ENCODE data around the gene ATP6V0D1. TPM values are rescaled to one million over a fixed set of nuclear protein-coding genes. Genes with fewer than 3 reads are reported as not detected.
"Not testable (repeated sequence)": the region's sequence is repeated elsewhere in the genome, so short reads cannot be mapped to it uniquely, and the experiment has no call there.

Gene ATP6V0D1
- polyA plus RNA-seq, 1 donor, result 83.5 TPM

DNA sequence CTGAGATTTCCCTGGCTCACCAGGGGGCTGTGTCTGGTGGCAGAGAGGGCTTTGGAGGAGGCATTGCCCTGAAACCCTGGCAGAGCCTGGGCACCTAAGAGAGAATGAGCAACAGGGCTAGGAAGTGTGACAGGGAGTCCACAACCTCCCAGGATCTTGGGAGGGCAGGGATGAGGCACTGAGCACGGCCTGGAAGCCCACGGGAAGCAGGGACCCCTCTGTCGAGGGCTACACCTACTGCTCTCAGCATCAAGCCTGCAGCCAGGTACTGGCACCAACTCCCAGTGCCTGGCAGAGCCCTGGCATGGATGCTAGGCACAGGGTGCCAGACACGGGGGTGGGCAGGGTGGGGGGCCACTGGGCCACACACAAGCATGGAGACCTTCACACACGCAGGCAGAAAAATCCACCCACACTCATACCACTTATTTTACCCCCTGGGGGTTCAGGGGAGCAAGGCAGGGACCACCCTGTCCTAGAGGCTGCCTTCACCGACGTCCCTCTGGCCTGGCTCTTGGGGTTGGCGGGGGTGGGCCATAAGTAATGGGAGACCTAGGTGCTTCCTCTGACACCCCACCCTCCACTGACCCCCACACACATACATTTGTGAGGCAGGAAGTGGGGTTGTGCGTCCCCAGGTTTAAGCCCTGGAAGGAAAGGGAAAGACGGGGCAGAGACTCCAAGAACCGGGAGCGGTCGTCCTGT, 51.0 kb downstream of the ATP6V0D1 start:
- DNase-seq, result no peak

DNA sequence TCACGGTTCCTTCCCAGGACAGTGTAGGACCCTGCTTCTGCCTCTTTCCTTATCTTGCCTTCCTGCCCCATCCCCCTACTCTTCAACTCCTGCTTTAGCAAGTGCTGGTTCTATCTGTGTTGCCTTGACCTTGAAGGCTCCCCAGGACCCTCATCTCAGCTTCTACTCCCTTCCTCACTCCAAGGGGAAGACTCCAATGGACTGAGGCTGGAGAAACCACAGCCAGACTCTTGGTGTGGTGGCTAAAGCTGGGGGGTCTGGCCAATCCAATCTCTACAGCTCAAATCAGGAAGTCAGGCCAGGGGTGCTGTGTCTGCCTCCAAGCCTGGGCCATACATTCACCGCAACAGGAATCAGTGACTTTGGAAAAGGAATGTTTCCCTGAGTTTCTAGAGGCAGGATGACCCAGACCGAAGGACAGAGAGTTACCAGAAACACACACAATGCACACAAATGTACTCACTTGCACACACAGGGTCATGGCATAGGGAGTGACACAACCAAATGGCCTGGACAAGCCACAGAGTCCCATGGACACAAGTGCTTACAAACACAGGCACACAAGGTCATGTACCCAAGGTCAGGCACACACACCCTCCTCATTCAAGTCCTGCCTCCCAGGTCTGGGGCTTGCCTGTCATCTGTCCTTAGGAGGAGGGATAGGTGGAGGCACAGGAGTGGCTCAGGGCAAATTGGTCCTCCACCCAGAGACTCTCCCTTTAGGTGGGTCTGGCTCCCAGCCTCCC, 51.7 kb downstream of the ATP6V0D1 start:
- no peak for DNase-seq

DNA sequence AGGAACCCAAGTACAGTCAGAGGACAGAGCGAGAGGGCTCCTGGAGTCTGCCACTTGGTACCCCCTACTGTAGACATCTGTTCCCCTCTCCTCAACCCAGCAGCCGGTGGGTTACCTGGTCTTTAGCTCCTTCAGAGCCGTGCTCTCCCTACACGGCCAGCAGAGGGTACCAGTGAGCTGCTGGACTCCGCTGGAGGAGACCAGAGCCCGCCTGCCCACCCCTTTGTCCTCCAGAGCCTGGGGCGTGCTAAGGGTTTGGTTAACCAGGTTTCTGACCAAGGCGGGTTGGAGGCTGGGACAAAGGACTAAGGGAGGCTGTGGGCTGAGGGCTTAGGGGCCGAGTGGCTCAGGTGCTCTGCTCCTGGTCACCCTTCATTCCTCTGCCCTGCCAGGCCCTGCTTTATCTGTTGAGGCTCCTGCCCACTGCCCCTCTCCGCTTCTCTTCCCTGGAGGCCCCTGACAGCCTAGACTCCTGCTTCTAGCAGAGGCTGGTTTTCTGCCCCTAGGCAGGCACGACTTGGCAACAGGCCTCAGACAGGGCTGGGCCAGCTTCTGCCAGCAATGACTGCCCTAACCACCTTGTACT, 52.7 kb downstream of the ATP6V0D1 start:
- DNase-seq, result peak; percentile 76

DNA sequence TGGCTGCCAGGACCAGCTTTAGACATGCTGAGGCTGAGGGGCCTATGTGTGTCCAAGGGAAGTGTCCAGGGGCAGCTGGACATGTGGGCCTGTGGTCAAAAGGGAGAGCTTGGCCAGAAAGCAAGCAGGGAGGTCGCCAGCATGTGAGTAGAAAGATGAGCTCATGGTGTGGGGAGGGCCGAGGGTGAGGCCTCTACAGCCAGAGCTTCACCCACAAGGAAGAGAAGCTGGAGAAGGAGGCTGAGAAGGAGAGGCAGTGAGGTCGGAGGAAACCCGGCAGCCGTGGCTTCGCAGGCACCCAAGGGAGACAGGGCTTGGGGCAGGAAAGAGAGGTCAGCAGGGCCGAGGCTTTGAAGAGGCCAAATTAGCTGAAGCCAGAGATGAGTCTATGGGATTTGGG, 54.0 kb downstream of the ATP6V0D1 start:
- no peak for DNase-seq

DNA sequence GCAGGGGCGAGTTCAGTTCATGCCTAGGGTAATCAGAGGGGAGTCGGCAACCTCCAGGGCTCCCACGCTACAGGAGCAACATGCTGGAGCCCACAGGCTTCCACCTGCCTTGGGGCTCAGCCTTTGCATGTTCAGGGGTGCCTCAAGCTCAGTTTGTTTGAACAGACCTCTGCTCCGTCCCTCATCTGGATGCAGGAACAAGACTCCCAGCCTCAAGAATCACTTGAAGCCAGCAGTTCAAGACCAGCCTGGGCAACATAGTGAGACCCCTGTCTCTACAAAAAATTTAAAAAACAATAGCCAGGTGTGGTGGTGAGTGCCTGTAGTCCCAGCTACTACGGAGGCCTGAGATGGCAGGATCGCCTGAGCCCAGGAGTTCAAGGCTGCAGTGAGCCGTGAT, 54.9 kb downstream of the ATP6V0D1 start:
- no peak for DNase-seq

DNA sequence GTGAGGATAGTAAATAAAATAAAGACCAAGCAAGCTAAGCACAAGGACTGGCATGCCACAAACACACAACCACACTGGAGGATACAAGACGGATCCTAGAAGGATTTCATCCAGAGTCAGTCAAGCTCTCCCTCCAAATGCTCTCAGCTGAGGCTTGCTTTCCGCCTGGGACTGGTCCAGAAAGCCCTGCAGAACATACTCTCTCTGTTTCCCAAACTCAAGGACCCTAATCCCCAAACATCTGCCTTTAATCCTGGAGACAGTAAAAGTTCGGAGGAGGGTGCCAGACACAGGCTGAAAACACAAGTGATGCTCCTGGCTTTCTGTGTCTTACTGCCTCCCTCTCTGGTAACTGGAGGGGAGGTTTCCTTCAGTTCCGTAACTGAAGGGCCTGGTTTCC, 55.4 kb downstream of the ATP6V0D1 start:
- no peak for DNase-seq

DNA sequence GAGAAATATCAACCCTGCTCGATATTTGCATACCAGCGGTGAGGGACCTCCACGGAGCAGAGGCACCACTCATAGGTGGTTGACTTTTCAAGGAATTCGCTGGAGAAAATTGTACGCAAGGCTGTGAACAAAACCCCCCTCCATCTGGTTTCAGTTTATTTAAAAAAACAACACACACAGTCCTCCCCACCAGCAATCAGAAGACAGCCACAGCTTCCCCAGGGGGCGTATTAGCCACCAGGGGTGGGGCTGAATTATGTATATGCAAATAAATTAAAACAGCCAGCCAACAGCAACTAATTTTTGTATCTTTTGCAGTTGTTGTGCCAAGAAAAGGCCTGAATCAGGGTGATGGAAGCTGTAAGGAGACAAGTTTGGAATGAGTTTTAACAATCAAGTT, 55.9 kb downstream of the ATP6V0D1 start:
- DNase-seq, result no peak

DNA sequence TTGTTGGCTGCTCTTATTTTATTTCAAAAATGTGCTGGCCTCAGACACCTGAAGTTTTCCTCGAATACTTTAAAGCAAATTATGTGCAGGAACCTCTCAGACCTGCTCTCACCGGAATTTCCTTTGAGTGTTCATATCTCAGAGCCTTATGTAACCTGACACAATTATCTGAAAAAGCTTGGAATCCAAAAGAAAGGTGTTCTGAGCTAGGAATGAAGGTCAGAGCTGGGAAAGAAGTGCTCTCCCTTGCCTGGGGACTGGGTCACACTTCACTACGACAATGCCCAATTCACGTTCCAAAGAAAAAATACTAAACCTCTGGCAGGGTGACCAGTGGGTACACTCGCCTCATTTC, 56.7 kb downstream of the ATP6V0D1 start:
- no peak for DNase-seq

DNA sequence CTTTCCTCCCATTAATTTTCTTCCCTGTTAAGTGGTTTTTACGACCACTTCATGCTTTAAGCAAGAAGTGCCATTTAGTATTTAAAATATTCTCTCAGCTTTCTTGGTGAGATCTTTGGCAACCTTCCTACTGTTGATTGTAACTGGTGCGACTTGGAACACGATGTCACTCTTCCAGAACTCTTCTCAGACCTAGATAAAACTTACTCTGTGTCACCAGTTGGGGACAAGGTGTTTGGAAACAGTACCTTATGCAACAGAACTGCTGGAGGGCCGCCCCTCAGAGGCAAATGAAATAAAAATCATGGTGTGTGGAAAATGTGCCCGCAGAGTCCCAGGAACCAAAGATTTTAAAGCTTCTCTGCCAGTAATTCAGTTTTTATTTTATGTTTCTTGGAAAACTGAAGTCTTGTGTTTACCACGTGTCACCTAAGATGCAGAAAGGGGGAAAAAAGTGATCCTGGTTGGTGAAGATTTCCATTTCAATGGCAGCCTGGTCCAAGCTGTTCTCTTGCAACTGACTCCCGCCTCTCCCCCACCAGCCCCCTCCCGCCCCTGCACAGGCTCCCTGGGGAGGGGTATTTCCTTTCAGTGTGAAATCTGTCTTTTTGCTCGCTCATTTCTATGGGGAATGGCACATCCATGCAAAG, 57.2 kb downstream of the ATP6V0D1 start:
- no peak for DNase-seq

DNA sequence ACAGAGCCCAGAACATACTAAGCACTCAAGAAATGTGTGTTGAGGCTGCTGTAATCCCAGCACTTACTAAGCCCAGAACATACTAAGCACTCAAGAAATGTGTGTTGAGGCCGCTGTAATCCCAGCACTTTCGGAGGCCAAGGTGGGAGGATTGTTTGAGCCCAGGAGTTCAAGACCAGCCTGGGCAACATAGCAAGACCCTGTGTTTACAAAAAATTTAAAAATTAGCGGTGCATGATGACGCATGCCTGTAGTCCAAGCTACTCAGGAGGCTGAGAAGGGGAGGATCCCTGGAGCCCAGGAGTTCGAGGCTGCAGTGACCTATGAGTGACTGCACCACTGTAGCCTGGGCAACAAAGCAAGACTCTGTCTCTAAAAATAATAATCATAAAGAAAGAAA, 57.9 kb downstream of the ATP6V0D1 start:
- no peak for DNase-seq

DNA sequence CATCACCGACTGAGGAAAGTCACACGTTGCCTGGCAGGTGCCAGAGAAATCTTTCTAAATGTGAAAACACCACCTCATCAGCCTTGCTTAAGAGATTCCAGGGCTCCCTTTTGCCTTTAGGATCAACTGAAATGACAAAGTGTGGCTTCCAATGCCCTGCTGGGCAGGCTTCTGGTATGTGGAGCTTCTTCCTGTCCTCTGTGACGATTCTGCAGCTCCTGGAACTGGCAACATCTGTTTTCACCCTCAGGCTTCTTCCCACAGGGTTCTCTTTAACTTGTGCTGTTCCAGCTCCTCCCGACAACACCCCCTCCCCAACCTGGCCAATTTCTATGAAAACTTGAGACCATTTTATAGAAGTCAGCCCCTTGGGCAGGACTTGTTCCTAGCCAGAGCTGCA, 59.9 kb downstream of the ATP6V0D1 start:
- no peak for DNase-seq

DNA sequence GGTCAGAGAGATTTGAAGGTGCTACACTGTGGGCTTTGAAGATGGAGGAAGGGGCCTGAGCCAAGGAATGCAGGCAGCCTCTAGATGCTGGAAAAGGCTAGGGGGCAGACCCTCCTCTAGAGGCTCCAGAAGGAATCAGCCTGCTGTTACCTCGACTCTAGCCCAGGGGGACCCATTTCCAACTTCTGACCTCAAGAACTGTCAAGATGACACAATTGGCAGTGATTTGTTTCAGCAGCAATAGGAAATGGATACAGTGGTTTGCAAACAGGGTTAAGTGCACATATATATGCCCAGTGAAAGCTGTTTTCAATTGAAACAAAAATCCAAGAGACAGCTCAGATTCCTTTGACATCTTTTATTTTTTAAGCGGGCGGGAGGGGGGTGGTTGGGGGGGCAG, 61.0 kb downstream of the ATP6V0D1 start:
- DNase-seq, result no peak

DNA sequence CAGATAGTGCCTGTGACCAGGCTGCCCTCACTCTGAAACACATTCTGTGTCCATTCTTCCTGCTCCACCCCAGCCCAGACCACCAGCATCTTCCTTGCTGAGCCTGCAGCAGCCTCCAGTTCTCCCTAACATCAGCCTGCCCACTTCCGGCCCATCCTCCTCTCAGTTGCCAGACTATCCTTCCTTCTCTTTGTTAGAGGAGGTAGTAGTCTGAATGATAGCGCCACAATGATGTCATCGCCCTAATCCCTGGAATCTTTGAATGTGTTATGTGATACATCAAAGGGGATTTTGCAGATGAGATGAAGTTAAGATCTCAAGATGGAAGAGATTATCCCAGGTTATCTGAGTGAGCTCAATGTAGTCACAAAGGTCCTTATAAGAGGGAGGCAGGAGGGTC, 61.5 kb downstream of the ATP6V0D1 start:
- DNase-seq, result no peak

DNA sequence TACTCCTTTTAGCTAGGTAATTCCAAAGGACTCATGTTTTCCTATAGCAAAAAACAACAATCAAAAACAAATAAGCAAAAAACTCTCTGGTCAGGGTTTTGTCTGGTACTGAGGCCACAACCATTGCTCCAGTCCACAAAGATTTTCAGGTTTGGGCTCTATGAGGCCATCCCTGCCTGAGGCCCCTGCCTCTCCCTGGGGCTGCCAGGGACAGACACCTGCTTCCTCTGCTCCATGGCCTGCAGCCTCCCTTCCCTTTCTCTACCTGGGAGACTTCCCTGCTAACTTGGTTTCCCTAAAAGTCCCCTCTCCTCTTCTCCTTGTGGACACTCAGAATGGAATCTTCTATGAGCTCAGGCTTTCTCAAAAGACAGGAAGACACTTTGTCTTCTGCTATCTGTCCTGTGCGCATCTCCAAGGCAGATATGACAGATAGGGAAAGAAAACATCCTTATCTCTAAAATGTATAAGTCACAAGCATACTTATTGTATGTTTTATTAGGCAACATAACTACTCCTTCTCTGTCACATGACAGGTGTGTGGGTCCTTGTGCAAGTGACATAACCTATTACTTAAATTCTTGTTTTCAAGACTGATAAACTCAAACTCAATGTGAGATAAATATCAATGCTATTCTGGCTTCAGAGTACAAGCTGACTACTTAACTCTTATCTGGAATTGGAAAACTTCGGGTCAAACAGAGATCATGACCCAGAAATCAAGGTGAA, 63.5 kb downstream of the ATP6V0D1 start:
- no peak for DNase-seq

DNA sequence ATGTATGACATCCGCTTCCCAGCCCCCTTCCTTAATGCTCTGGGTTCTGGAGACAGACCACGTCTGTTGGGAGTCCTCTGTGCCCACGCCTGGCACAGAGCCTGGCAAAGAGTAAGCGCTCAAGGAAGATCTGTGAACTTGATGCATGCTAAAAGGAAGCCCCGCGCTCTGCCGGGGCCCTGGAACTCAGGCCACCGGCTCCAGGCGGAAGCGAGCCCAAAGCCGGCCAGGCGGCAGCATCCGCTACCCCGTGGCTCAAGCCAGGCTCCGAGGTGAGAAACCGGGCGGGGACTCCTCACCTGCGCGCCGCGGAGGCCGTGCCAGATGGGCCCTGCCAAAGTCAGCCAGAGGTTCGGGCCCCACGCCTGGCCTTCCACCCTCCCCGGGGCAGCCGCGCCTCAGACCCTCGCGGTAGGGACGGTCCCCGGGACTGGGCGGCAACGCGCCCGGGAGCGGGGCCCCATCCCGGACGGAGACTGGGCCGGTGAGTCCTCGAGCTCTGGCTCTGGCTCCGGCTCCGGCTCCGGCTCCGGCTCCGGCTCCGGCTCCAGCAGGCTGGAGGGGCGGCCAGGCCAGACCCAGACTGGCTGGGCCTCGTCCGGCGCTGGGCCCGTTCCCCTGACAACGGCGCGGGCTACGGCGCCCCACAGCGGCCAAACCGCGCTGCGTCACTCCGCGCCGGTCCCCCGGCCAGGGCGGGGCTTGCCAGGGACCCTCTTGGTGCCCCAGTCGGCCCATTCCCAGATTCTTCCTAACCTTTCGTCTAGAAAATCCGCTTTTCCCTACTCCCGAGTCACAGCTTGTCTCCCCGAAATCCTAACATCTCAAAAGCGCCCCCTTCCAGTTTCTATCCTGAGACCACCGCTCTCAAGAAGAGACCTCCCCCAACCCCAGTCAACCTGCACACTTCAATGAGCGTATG, 64.8 kb downstream of the ATP6V0D1 start, which contains the start of gene ZDHHC1:
TSS of gene ZDHHC1 (minus strand) at position 606 of the 922 bp plus-strand sequence. CDS start 8,702 bp downstream, outside the sequence.
- no peak for DNase-seq

DNA sequence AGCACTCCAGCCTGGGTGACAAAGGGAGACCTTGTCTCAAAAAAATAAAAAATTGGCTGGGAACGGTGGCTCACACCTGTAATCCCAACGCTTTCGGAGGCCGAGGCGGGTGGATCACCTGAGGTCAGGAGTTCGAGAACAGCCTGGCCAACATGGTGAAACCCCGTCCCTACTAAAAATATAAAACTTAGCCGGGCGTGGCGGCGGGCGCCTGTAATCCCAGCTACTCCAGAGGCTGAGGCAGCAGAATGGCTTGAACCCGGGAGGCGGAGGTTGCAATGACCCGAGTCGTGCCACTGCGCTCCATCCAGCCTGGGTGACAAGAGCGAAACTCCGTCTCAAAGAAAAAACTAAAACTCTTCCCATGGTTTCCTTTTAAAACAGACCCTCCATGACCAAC, 65.5 kb downstream of the ATP6V0D1 start:
- not testable (repeated sequence) for DNase-seq

DNA sequence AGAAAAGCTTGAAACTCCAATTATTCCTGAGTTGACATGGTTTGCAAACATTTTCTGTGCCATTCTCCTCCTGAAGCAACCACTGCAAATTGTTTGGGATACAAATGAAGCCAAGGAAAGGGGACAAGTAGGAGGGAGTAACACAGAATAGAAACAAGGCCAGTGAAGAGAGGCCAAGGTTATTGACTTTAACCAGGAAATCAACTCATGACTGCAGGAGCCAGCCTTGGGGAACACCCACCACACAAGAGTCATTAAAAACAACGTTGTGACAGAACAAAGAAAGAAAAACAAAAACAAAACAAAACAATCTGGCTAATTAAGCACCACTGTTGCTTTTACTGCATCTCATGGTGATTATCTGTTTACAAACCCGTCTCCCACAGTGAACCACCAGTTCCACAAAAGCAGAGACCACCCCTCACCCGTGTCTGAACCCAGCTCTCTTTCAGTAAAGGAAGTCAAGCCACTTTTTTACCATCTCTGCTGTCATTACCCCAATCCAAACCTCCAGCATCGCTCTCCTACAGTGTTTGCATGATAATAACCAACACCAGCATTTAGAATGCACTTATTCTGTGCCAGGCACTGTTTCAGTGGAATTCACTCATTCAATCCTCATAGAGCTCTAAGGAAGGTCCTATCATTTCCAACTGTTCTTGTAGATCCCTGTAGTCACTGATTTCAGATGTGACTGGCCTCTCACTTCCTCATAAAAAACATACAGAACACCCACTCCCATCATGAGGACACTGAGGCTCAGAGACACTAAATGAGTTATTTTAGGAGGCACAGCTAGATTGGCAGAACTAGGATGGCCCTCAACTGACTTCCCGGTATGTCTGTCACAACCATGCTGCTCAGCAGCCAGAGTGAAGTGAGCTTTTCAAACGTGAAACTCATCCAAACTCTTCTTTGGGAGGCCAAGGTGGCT, 66.7 kb downstream of the ATP6V0D1 start:
- DNase-seq, result no peak

DNA sequence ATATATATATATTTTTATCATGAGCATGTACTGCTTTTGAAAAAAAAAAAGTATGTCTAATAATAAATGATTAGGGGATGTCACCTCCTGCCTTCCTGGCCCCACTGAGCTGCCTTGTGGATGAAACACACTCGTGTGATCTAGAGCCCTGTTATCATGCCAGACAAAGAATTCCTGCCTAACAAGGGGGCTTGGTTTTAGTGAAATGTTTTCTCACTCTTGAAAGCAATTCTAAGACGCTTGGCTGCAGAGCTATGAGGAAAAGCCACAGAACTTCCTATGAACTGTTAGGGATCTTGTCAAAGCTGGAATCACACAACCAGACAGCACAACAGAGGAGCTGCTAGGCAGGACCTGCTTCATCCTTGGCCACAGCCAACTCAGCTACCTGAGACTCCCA, 68.7 kb downstream of the ATP6V0D1 start:
- no peak for DNase-seq

DNA sequence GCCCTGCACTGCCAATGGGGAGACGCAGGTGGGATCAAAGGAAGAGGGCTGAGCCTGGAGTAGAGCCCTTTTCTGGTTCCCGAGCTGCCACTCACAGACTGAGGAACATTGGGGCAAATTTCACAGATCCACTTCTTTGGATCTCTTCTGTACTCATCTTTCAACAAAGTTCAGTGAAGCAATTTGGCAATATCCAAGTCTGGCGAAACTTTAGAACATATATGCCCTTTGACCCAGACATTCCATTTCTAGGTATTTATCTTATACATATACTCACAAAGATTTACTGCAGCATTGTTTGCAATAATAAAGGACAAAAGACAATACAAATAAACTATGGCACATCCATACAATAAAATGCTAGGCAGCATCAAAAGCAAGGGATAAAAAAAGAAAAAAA, 69.6 kb downstream of the ATP6V0D1 start:
- no peak for DNase-seq

DNA sequence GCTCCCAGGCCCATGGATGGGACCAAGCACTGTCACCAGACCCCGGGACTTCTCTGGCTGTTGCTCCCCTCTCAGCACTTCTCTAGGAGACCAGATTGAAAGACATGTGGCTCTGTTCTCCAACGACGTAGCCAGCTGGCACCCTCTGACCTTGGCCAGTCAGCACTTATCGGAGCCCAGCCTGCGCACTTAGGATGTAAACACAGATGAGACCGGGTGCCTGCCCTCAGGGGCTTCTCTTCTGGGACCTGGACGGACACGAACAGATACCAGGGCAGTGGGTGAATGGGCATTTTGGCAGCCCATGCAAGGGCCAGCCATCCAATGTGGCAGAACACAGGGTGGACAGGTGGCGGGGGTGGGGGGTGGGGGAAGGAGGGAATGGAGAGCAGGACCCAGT, 71.3 kb downstream of the ATP6V0D1 start:
- no peak for DNase-seq

Data from left kidney (tissue), 2 donors.